ENCODE data around the gene HIP1. TPM values are rescaled to one million over a fixed set of nuclear protein-coding genes. Genes with fewer than 3 reads are reported as not detected.

Gene HIP1
- total RNA-seq, 2 donors from 2014 or later = 9.8 to 40.8 TPM

- intact Hi-C loops (cut with DNase I) = no loop called here
- no peaks in the 10 kb centered on the region for H3K9me3 ChIP-seq
- TF ChIP-seq, protein P1, sequence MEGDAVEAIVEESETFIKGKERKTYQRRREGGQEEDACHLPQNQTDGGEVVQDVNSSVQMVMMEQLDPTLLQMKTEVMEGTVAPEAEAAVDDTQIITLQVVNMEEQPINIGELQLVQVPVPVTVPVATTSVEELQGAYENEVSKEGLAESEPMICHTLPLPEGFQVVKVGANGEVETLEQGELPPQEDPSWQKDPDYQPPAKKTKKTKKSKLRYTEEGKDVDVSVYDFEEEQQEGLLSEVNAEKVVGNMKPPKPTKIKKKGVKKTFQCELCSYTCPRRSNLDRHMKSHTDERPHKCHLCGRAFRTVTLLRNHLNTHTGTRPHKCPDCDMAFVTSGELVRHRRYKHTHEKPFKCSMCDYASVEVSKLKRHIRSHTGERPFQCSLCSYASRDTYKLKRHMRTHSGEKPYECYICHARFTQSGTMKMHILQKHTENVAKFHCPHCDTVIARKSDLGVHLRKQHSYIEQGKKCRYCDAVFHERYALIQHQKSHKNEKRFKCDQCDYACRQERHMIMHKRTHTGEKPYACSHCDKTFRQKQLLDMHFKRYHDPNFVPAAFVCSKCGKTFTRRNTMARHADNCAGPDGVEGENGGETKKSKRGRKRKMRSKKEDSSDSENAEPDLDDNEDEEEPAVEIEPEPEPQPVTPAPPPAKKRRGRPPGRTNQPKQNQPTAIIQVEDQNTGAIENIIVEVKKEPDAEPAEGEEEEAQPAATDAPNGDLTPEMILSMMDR (IDR thresholded peaks at IDR 0.05) = no peak
- TF ChIP-seq POLR2AphosphoS5 (IDR thresholded peaks at IDR 0.05) (no peak), POLR2A (IDR thresholded peaks at IDR 0.05) (no peak)
- no peaks in the 10 kb centered on the region for H3K36me3 ChIP-seq
- H3K4me3 ChIP-seq = no peak overlapping the region
- no peaks in the 10 kb centered on the region for H3K27me3 ChIP-seq (replicated peaks; ENCODE audit: insufficient read depth)
- WGBS = 80% methylated on average over 5 of the region's 5 CpGs
- no peak overlapping the region for H3K27ac ChIP-seq
- DNase-seq (ENCODE audit: low spot score) = no peak
- no peaks in the 10 kb centered on the region for H3K4me1 ChIP-seq (replicated peaks)
Observed at GRCh38 chr7:75644589-75644988, 94.2 kb downstream of the HIP1 start.

DNA sequence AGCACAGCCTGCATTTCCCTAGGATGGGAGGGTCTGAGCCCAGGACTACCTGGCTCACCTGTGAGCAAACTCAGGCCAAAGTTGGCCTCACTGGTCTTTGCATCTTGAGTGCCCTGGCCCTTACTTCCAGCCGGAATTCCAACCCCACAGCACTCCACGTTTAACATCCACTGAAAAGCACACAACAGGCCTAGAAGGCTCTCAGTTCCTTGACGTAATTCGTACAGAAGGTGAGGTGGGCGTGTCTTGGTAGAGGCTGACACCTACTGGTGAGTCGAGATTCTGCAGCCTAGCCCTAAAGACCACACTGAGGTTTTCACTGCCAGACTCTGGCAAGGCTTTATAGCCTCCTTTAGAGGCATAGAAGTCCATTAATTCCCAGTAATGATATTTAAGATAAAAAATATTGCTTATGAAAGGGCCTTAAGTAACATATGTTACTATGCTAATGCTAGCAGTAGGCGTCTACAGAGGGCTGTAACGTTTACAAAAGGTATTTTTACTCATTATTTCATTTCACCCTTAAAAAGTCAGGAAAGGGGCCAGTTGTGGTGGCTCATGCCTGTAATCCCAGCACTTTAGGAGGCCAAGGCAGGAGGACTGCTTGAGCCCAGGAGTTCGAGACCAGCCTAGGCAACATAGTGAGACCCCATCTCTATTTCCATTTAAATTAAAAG lies 95.8 kb downstream of the HIP1 start:
- DNase-seq (ENCODE audit: low spot score) = peak; percentile 45
- Histone ChIP-seq H3K9me3 (no peaks in the 10 kb centered on the region), H3K36me3 (no peaks in the 10 kb centered on the region), H3K27me3 (replicated peaks; ENCODE audit: insufficient read depth) (no peaks in the 10 kb centered on the region), H3K4me1 (replicated peaks) (no peaks in the 10 kb centered on the region), H3K4me3 (no peak overlapping the region), H3K27ac (no peak overlapping the region)
- intact Hi-C loops (cut with DNase I) = no loop called here
- 52% methylated on average over 9 of the region's 9 CpGs for WGBS
- TF ChIP-seq POLR2A (IDR thresholded peaks at IDR 0.05) (no peak), POLR2AphosphoS5 (IDR thresholded peaks at IDR 0.05) (peak; percentile 40)
- TF ChIP-seq, protein P1 (IDR thresholded peaks at IDR 0.05) = peak; percentile 43 to 82 (median 64)

GRCh38 chr7:75640201-75640600 lies 98.5 kb downstream of the HIP1 start:
- no peak for TF ChIP-seq POLR2A (IDR thresholded peaks at IDR 0.05)
- TF ChIP-seq POLR2AphosphoS5 (IDR thresholded peaks at IDR 0.05) = no peak
- TF ChIP-seq, protein P1 (IDR thresholded peaks at IDR 0.05) = no peak
- Histone ChIP-seq H3K36me3 (no peaks in the 10 kb centered on the region), H3K4me1 (replicated peaks) (no peaks in the 10 kb centered on the region), H3K9me3 (no peaks in the 10 kb centered on the region), H3K27ac (no peak overlapping the region), H3K27me3 (replicated peaks; ENCODE audit: insufficient read depth) (no peaks in the 10 kb centered on the region), H3K4me3 (no peak overlapping the region)
- intact Hi-C loops (cut with DNase I) = no loop called here
- no peak for DNase-seq (ENCODE audit: low spot score)
- WGBS = 74% methylated on average over 8 of the region's 8 CpGs

- TF ChIP-seq, protein P1 (IDR thresholded peaks at IDR 0.05) = no peak
- TF ChIP-seq POLR2A (IDR thresholded peaks at IDR 0.05) (no peak), POLR2AphosphoS5 (IDR thresholded peaks at IDR 0.05) (no peak)
- Histone ChIP-seq H3K27me3 (replicated peaks; ENCODE audit: insufficient read depth) (no peaks in the 10 kb centered on the region), H3K4me3 (peak overlapping the region; percentile 68 to 71), H3K27ac (peak overlapping the region; percentile 66 to 72), H3K4me1 (replicated peaks) (no peaks in the 10 kb centered on the region), H3K36me3 (no peaks in the 10 kb centered on the region), H3K9me3 (no peaks in the 10 kb centered on the region)
- DNase-seq (ENCODE audit: low spot score) = no peak
- 5% methylated on average over 7 of the region's 7 CpGs for WGBS
- intact Hi-C loops (cut with DNase I) = no loop called here
Observed at GRCh38 chr7:75639886-75640190, 98.9 kb downstream of the HIP1 start.

Data from prostate gland (tissue), 2 donors.